Measurements from ENCODE around the gene INSYN2B. TPM values are rescaled to one million over a fixed set of nuclear protein-coding genes. Genes with fewer than 3 reads are reported as not detected.

The INSYN2B gene
- total and polyA plus RNA-seq, 4 donors = 0.10 to 0.63 (median 0.12) TPM; not detected in 1

- peaks cover 0 to 23% (median 0%) of the 10 kb centered on the region in 5 donors for H3K4me1 ChIP-seq (ENCODE audit: control insufficient read depth in 5 of 5, insufficient read depth in 5 of 5, low read length in 5 of 5)
- 48 to 59% methylated on average over 2 of the region's 2 CpGs for WGBS, 2 donors
- no peak overlapping the region for H3K9ac ChIP-seq (ENCODE audit: insufficient read depth in 1 of 2, low read length in 2 of 2)
- no peak for ATAC-seq (ENCODE audit: insufficient read depth, low FRiP score)
- no peaks in the 10 kb centered on the region for H3K36me3 ChIP-seq (ENCODE audit: control insufficient read depth in 4 of 4, insufficient read depth in 4 of 4, low read length in 4 of 4)
- DNase-seq = peak in 2 of 3 donors; percentile 31 to 39
- no peak for TF ChIP-seq CTCF (IDR thresholded peaks at IDR 0.05; ENCODE audit: control extremely low read depth, extremely low read depth)
- H3K4me3 ChIP-seq = no peak overlapping the region
- H3K27ac ChIP-seq (ENCODE audit: low read depth in 1 of 2, low read length in 1 of 2) = no peak overlapping the region
- H3K9me3 ChIP-seq (ENCODE audit: control insufficient read depth in 4 of 4, insufficient read depth in 3 of 4, low read length in 3 of 4) = no peaks in the 10 kb centered on the region
- no peaks in the 10 kb centered on the region for H3K27me3 ChIP-seq (ENCODE audit: control insufficient read depth in 3 of 3, insufficient read depth in 3 of 3, low read length in 2 of 3)
These were observed 86.7 kb downstream of the INSYN2B start for GRCh38 chr5:169893571-169893970.

DNA sequence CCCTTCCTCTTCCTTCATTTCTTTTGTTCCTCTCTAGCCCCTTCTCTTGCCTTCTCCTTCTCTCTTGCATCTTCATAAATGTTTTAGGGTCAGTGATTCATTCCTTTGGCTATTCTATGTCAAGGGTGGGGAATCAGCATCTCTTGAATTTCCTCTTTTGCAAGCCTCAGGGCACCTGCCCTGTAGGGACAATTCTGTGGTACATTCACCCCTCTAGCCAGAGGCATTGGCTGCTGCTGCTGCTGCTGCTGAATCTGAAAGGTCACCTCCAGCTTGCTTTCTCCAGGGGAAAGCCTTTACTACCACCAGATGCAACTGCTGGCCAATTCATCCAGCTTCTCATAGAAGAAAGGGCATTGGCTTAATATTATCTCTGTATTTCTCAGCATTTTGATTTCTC, 87.3 kb downstream of the INSYN2B start:
- Histone ChIP-seq H3K9me3 (ENCODE audit: control insufficient read depth in 4 of 4, insufficient read depth in 3 of 4, low read length in 3 of 4) (no peaks in the 10 kb centered on the region), H3K27me3 (ENCODE audit: control insufficient read depth in 3 of 3, insufficient read depth in 3 of 3, low read length in 2 of 3) (no peaks in the 10 kb centered on the region), H3K9ac (ENCODE audit: insufficient read depth in 1 of 2, low read length in 2 of 2) (no peak overlapping the region), H3K4me3 (no peak overlapping the region), H3K36me3 (ENCODE audit: control insufficient read depth in 4 of 4, insufficient read depth in 4 of 4, low read length in 4 of 4) (no peaks in the 10 kb centered on the region), H3K4me1 (ENCODE audit: control insufficient read depth in 5 of 5, insufficient read depth in 5 of 5, low read length in 5 of 5) (peaks cover 0 to 23% (median 0%) of the 10 kb centered on the region in 5 donors), H3K27ac (ENCODE audit: low read depth in 1 of 2, low read length in 1 of 2) (no peak overlapping the region)
- TF ChIP-seq CTCF (IDR thresholded peaks at IDR 0.05; ENCODE audit: control extremely low read depth, extremely low read depth) = no peak
- DNase-seq (no peak), ATAC-seq (ENCODE audit: insufficient read depth, low FRiP score) (no peak)

DNA sequence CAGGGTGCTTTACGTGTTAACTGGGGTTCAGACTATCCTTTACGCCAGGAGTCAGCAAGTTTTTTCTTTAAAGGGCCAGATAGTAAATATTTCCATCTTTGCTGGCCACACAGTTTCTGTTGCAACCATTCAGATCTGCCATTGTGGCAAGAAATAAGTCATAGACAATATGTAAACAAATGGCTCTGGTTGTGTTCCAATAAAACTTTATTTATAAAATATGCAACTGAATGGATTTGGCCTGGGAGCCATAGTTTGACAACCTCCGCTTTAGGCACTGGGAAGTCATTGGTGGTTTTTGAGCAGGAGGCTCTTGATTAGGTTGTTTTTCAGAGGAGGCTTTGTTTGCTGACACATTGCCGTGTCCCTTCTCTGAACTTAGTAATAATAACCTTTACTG, 90.7 kb downstream of the INSYN2B start:
- H3K9me3 ChIP-seq (ENCODE audit: control insufficient read depth in 4 of 4, insufficient read depth in 3 of 4, low read length in 3 of 4) = no peaks in the 10 kb centered on the region

More for the DNA sequence above, 90.7 kb downstream of the INSYN2B start:
- Histone ChIP-seq H3K27ac (ENCODE audit: low read depth in 1 of 2, low read length in 1 of 2) (no peak overlapping the region), H3K27me3 (ENCODE audit: control insufficient read depth in 3 of 3, insufficient read depth in 3 of 3, low read length in 2 of 3) (no peaks in the 10 kb centered on the region), H3K4me3 (no peak overlapping the region), H3K4me1 (ENCODE audit: control insufficient read depth in 5 of 5, insufficient read depth in 5 of 5, low read length in 5 of 5) (peaks cover 0 to 5% (median 0%) of the 10 kb centered on the region in 5 donors), H3K9ac (ENCODE audit: insufficient read depth in 1 of 2, low read length in 2 of 2) (no peak overlapping the region), H3K36me3 (ENCODE audit: control insufficient read depth in 4 of 4, insufficient read depth in 4 of 4, low read length in 4 of 4) (no peaks in the 10 kb centered on the region)
- no peak for DNase-seq
- ATAC-seq (ENCODE audit: insufficient read depth, low FRiP score) = no peak
- 84 to 85% methylated on average over 4 of the region's 4 CpGs for WGBS, 2 donors
- TF ChIP-seq CTCF (IDR thresholded peaks at IDR 0.05; ENCODE audit: control extremely low read depth, extremely low read depth) = no peak
